ENCODE results near the gene ANKS4B. TPM values are rescaled to one million over a fixed set of nuclear protein-coding genes. Genes with fewer than 3 reads are reported as not detected.

Gene ANKS4B
- total RNA-seq, 1 experiment from 2014 or later: 3.5 TPM

DNA sequence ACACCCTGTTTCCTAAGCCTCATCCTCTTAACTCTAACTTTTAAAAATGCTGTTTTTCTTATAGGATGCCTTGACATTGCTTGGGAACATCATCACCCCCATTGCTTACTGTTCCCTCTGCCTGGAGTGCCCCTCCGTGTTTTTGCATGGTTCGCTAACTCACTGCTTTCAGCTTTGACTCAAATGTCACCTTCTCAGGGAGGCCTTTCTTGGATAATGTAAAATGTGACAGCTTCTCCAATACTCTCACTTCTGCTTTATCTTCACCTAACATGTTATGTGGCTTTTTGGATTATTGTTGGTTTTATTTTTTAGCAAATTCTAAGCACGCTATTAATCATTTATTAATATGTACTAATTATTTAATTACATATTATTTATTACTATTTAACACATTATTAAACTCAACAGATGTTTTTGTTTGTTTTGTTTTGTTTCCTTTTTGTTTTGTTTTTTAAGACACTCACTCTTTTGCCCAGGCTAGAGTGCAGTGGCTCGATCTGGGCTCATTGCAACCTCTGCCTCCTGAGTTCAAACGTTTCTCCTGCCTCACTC lies 40.8 kb downstream of the ANKS4B start:
- POLR2A ChIA-PET: no interaction called here
- Mint-ChIP-seq H3K9me3 (ENCODE audit: unreplicated experiment) (no peaks in the 10 kb centered on the region), H3K27me3 (ENCODE audit: insufficient read depth, unreplicated experiment) (peaks cover 4% of the 10 kb centered on the region), H3K36me3 (ENCODE audit: insufficient read depth, unreplicated experiment) (no peaks in the 10 kb centered on the region), H3K4me3 (ENCODE audit: unreplicated experiment) (no peak overlapping the region), H3K4me1 (ENCODE audit: low read depth, unreplicated experiment) (no peaks in the 10 kb centered on the region), H3K27ac (ENCODE audit: unreplicated experiment) (no peak overlapping the region)
- Histone ChIP-seq H3K36me3 (ENCODE audit: control insufficient read depth, insufficient read depth, low read length) (no peaks in the 10 kb centered on the region), H3K4me3 (ENCODE audit: low read depth, low read length) (no peak overlapping the region), H3K9me3 (no peaks in the 10 kb centered on the region), H3K4me1 (no peaks in the 10 kb centered on the region), H3K27me3 (replicated peaks; ENCODE audit: control insufficient read depth, insufficient read depth, low read length) (no peaks in the 10 kb centered on the region)
- CTCF ChIA-PET: no interaction called here
- TF ChIP-seq, protein P1, sequence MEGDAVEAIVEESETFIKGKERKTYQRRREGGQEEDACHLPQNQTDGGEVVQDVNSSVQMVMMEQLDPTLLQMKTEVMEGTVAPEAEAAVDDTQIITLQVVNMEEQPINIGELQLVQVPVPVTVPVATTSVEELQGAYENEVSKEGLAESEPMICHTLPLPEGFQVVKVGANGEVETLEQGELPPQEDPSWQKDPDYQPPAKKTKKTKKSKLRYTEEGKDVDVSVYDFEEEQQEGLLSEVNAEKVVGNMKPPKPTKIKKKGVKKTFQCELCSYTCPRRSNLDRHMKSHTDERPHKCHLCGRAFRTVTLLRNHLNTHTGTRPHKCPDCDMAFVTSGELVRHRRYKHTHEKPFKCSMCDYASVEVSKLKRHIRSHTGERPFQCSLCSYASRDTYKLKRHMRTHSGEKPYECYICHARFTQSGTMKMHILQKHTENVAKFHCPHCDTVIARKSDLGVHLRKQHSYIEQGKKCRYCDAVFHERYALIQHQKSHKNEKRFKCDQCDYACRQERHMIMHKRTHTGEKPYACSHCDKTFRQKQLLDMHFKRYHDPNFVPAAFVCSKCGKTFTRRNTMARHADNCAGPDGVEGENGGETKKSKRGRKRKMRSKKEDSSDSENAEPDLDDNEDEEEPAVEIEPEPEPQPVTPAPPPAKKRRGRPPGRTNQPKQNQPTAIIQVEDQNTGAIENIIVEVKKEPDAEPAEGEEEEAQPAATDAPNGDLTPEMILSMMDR (IDR thresholded peaks at IDR 0.05; ENCODE audit: insufficient read depth in 1 of 2, low read depth in 1 of 2, low read length in 1 of 2, severe bottlenecking in 1 of 2, unreplicated experiment in 1 of 2): no peak
- DNase-seq: no peak
- intact Hi-C loops (cut with micrococcal nuclease; ENCODE audit: unreplicated experiment): no loop called here
- no TSS peak for BruUV-seq (replicated peaks)

DNA sequence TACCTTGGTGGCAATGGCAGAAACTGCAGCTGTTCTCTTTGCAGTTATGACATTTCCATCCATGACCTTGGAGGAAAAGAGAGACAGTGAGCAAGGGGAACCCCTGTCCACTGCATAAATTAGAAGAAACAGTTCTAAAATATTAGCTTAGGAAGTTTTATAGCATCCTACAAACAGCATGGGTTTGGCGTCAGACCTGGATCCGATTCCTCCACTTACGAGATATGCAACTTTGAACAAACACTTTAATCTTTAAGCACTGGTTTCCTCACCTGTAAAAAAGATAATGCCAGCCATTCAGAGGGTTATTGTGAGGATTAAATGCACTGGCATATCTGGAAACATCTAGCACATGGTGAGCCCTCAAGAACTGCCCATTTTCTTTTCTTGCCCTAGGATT lies 42.0 kb downstream of the ANKS4B start:
- Mint-ChIP-seq H3K27me3 (ENCODE audit: insufficient read depth, unreplicated experiment) (peaks cover 6% of the 10 kb centered on the region), H3K4me3 (ENCODE audit: unreplicated experiment) (no peak overlapping the region), H3K9me3 (ENCODE audit: unreplicated experiment) (no peaks in the 10 kb centered on the region), H3K36me3 (ENCODE audit: insufficient read depth, unreplicated experiment) (no peaks in the 10 kb centered on the region), H3K4me1 (ENCODE audit: low read depth, unreplicated experiment) (no peaks in the 10 kb centered on the region), H3K27ac (ENCODE audit: unreplicated experiment) (no peak overlapping the region)
- Histone ChIP-seq H3K9me3 (no peaks in the 10 kb centered on the region), H3K4me3 (ENCODE audit: low read depth, low read length) (no peak overlapping the region), H3K36me3 (ENCODE audit: control insufficient read depth, insufficient read depth, low read length) (no peaks in the 10 kb centered on the region), H3K4me1 (no peaks in the 10 kb centered on the region), H3K27me3 (replicated peaks; ENCODE audit: control insufficient read depth, insufficient read depth, low read length) (no peaks in the 10 kb centered on the region)
- TF ChIP-seq, protein P1 (IDR thresholded peaks at IDR 0.05; ENCODE audit: insufficient read depth in 1 of 2, low read depth in 1 of 2, low read length in 1 of 2, severe bottlenecking in 1 of 2, unreplicated experiment in 1 of 2): no peak
- POLR2A ChIA-PET: no interaction called here
- CTCF ChIA-PET: interaction anchor here (0.7 kb wide), 1 partner anchor 119 kb away, joined by 3 read pairs; no protein-coding TSS in a partner anchor
- no TSS peak for BruUV-seq (replicated peaks)
- intact Hi-C loops (cut with micrococcal nuclease; ENCODE audit: unreplicated experiment): loop anchor here (5.0 kb wide), 1 partner anchor 73 kb away; no protein-coding TSS in a partner anchor
- no peak for DNase-seq

DNA sequence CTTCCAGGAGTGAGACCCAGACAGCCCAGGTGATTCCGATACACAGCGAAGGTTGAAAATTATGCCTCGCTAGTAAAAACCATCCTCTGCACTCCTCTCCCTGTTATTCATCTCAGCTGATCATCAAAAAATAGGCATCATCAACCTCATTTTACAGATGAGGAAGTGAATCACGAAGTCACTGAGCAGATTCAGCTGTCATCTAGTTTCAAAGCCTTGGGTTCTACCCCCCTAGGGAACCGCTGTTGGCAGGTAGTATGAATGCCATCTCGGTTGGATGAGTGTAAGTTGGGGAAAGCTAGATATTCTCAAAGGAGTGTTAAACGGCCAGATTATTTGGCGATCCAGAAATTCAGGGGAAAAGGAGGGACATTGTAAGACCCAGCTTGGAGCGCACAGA lies 42.6 kb downstream of the ANKS4B start:
- H3K4me3 ChIP-seq (ENCODE audit: low read depth, low read length): no peak overlapping the region
- BruUV-seq (replicated peaks): no TSS peak
- no peaks in the 10 kb centered on the region for H3K27me3 ChIP-seq (replicated peaks; ENCODE audit: control insufficient read depth, insufficient read depth, low read length)
- no peak overlapping the region for H3K4me3 Mint-ChIP-seq (ENCODE audit: unreplicated experiment)
- H3K27me3 Mint-ChIP-seq (ENCODE audit: insufficient read depth, unreplicated experiment): peaks cover 6% of the 10 kb centered on the region
- H3K4me1 Mint-ChIP-seq (ENCODE audit: low read depth, unreplicated experiment): no peaks in the 10 kb centered on the region
- H3K36me3 Mint-ChIP-seq (ENCODE audit: insufficient read depth, unreplicated experiment): no peaks in the 10 kb centered on the region
- no peaks in the 10 kb centered on the region for H3K9me3 Mint-ChIP-seq (ENCODE audit: unreplicated experiment)
- intact Hi-C loops (cut with micrococcal nuclease; ENCODE audit: unreplicated experiment): loop anchor here (5.0 kb wide), 1 partner anchor 74 kb away; no protein-coding TSS in a partner anchor
- TF ChIP-seq, protein P1 (IDR thresholded peaks at IDR 0.05; ENCODE audit: insufficient read depth in 1 of 2, low read depth in 1 of 2, low read length in 1 of 2, severe bottlenecking in 1 of 2, unreplicated experiment in 1 of 2): no peak
- ChIA-PET POLR2A (no interaction called here), CTCF (interaction anchor here (1.2 to 2.3 kb wide), 2 partner anchors 25 to 119 kb away, joined by 3 to 10 read pairs; no protein-coding TSS in a partner anchor)
- no peaks in the 10 kb centered on the region for H3K36me3 ChIP-seq (ENCODE audit: control insufficient read depth, insufficient read depth, low read length)
- no peaks in the 10 kb centered on the region for H3K9me3 ChIP-seq
- H3K4me1 ChIP-seq: no peaks in the 10 kb centered on the region
- no peak overlapping the region for H3K27ac Mint-ChIP-seq (ENCODE audit: unreplicated experiment)
- no peak for DNase-seq

Measured in Caco-2 (cell line).